CD4-positive, alpha-beta T cell treated with Interleukin-4 for 1 hour (primary cell): ENCODE results near the gene TNFRSF25.
"Not testable (repeated sequence)": the region's sequence is repeated elsewhere in the genome, so short reads cannot be mapped to it uniquely, and the experiment has no call there.

Experiments used
- DNase-seq, 2 donors: peaks; one replicate each; pipeline ENCODE4 v3.0.0-alpha.2; 2020 to 2022

TNFRSF25 gene

DNA sequence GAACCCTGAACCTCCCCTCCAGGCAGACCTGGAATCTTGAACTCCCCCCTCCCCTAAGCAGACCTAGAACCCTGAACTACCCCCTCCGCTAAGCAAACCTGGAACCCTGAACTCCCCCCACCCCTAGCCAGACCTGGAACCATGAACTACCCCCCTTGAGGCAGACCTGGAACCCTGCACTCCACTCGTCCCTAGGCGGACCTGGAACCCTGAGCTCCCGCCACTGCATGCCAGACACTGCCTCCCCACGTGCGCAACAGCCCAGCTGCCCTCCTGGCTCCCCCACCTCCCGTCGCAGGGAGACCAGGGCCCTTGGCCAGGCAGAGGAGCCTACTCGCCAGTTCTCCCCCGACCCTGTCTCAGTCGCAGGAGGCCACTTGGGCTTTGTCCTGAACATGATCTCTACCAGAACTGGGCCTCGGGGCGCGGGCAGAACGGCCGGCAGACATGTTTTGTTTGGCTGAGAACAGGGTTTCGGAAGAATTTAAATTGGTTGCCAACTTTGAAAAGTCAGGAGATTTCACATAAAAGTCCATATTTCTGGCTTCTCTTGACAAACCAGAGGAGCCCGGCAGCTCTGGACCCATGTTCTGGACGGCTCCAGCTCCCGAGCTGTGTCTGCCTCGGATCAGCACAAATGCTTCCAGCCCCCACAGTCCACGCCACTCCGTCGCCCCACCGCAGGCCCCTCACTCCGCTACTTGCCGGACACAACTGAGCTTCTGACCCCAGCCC, 34.7 kb upstream of the TNFRSF25 start:
- DNase-seq = no peak

DNA sequence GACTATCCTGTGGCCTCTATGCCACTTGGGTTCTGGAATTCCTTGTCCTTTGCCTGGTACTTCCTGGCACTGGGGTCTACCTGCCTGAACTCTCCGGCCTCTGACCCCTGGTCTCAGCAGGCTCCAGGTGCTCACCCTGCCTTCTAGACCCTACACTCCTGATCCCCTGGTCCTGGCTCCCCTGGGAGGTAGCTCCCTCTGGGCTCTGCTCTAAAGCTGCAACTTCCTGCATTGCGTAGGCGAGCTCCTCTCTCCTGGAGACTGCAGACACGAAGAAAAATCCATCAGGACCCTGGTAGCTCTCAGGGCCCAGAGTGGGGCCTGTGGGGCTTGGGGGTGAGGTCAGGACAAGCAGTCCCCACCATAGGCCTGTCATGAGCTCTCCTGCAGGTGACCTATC, 33.3 kb upstream of the TNFRSF25 start:
- no peak for DNase-seq

GRCh38 chr1:6498576-6499111, 32.7 kb upstream of the TNFRSF25 start:
- no peak for DNase-seq

DNA sequence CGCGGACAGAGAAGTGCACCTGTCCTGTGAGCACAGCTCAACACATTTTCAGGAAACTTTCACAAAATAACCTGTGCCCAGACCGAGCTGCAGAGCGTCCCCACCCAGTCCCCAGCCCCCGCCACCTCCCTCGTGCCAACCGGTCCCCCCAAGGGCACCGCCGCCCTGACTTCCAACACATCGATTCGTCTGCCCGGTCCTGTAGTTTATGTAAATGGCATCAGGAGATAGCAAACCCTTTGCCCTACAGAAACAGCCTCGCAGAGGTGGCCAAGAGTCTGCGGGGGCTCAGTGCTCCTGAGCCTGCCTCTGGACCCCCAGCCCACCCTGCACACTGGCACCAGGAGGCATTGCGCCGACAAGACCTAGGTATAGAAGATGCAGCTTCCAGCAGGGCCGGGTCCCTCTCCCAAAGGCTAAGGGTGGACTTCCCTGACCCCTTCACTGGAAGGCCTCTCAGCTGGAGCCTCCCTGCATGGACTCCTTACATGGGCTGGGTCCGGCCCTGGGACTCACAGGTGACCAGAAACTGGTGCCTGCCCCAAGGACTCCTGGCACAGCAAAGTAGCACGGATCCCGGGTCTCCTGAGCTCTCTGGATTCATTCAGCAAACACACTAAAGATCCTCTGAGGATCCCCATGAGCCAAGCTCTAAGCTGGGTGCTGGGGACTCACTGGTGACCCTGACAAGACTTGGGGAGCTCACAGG, 32.0 kb upstream of the TNFRSF25 start:
- DNase-seq = no peak

DNA sequence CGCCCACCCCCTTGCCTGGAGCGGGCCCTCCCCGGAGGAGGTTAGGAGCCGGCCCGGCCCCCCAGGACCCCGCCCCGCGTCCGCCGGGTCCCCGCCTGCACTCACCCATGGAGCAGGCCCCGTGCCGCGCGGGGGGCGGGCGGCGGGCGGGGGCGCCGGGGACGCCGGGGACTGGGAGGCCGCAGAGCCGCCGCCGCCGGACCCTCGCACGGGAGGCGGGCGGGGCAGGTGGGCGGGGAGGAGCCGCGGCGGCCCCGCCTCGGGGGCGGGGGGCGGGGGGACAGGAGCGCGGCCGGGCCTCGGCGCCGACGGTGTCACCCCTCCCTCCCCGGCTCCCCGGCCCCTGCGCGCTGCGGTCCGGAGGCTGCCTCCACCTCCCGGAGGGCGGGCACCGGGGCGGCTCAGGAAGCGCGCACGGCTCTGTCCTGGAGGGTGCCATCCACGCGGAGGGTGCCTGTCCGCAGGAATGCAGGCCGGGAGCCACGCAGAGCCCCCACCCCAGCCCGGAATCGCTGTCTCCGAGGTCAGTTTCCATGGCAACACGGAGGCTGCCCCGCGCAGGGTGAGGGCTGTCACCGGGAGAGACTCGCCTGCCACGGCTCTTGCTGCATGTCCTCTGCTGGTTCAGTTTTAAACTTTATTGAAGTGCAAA, 31.4 kb upstream of the TNFRSF25 start:
- peak; percentile 54 to 57 for DNase-seq

GRCh38 chr1:6496890-6497214, 30.9 kb upstream of the TNFRSF25 start:
- no peak for DNase-seq

DNA sequence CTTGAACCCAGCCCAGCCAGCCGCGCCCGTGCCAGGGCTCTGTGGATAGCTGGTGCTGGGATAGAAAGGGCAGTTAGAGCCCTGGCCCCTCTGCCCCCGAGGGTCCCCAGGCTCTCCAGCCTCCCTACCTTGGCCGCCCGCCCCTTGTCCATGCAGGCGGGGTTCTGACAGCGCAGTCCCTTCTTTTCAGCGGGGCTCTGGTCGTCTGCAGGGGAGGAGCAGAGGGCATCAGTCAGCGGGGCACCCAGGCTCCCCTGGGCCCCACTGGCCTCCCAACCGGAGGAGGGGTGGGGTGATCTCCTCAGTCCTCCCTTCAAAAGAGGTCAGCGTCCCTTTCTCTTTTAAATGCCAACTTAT, 30.4 kb upstream of the TNFRSF25 start:
- no peak for DNase-seq

DNA sequence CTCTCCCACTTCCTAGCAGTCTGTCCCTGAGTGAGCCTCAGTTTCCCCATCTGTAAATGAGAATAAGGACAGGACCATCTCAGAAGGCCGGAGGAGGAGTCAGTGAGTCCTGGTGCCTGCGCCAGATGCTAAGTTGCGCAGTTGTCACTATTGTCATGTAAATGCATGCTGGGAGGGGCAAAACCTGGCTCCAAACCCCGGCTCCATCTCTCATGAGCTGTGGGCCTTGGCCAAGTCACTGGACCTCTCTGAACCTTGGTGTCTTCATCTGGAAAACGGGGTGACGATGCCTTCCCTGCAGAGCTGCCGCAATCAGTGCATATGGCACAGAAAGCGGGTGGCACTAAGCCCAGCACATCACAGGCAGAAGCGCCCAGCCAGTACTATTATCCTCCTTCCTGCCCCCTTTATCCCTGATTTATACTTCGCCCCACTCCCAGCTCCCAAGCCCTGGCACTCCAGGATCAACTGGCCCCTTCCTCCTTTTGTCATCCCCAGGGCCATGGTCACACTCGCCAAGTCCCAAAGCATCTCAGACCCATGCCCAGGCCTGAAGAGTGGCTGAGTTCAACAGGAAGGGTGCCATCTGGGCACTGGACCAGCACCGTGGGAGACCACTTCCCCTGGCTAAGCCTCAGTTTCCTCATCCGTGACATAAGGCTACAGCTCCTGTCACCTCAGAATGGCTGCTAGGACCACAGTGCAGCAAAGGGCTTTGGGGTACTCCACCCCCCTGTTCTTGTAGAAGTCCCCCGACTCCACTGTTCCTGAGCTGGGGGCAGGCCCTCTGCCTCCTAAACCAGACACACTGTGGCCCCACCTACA, 29.8 kb upstream of the TNFRSF25 start:
- DNase-seq = no peak

- no peak for DNase-seq
Measured at GRCh38 chr1:6495041-6495441, 29.1 kb upstream of the TNFRSF25 start.

- no peak for DNase-seq
Measured at GRCh38 chr1:6494627-6495026, 28.7 kb upstream of the TNFRSF25 start.

GRCh38 chr1:6493834-6494223, 27.9 kb upstream of the TNFRSF25 start:
- not testable (repeated sequence) for DNase-seq

DNA sequence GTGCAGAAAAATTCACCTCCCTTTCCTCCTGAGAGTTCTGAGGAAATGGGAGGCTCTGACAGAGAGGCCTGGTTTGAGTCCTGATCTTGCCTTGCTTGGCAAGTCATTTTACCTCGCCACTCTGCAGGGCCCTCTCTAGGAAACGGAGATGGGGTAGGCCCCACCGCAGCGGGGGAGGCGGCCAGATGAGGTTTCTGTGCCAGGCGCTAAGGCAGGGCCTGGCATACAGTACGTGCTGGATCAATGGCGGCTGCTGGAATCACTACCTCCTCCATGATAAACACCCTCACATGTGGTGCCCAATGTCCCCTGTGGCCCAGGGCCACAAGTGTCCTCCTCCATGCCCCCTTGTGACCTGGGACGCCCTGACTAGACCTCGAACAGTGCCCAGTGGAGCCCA, 26.0 kb upstream of the TNFRSF25 start:
- DNase-seq = no peak

GRCh38 chr1:6491480-6491962, 25.5 kb upstream of the TNFRSF25 start, which contains the start of gene PLEKHG5:
PLEKHG5 (minus strand) TSS chr1:6491667; CDS start chr1:6477571, 14,096 bp downstream.
- DNase-seq = no peak

GRCh38 chr1:6491081-6491449, 25.1 kb upstream of the TNFRSF25 start:
- DNase-seq = no peak

DNA sequence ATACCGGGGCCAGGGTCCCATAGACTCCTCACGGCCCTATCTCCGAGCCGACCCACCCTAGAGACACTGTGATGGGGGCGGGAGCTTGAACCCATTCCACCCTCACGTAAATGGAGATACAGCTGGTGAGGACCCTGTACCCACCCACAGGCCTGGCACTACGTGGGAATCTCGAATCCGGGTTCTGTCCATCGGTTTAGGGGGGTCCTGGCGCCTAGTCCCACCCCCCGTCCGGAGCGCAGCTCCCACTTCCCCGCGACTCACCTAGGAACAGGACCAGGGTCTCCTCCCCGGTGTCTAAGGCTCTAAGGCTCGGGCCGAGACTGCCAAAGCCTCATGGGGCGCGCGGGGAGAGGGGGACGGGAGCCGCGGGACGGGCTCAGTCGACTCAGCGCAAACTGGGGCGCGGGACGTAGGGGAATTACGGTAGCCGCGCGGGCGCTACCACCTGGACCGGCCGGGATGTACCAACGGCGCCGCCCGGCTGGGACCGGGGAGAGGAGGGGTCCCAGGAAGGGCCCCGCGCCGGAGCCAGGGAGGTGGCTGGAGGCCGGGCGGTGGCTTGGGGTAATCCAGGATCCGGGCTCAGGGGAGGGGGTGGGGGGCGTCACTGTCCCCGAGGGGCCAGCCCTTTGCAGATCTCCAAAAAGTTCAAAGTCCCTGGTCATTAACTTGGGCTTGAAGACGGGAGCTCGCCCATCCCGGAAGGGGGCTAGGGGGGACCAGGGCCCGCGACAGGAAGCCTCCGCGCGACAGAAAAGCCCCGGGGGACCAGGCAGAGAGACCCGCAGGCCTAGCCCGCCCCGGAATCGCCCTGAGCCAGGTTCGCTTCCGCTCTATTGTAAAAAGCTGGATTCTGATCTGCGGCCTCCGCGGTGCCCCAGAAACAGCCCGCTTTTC, 24.5 kb upstream of the TNFRSF25 start:
- DNase-seq = peak; percentile 35 to 53

- DNase-seq = peak; percentile 78 to 79
Measured at GRCh38 chr1:6489799-6490180, 23.8 kb upstream of the TNFRSF25 start.

GRCh38 chr1:6489383-6489765, 23.4 kb upstream of the TNFRSF25 start:
- no peak for DNase-seq

DNA sequence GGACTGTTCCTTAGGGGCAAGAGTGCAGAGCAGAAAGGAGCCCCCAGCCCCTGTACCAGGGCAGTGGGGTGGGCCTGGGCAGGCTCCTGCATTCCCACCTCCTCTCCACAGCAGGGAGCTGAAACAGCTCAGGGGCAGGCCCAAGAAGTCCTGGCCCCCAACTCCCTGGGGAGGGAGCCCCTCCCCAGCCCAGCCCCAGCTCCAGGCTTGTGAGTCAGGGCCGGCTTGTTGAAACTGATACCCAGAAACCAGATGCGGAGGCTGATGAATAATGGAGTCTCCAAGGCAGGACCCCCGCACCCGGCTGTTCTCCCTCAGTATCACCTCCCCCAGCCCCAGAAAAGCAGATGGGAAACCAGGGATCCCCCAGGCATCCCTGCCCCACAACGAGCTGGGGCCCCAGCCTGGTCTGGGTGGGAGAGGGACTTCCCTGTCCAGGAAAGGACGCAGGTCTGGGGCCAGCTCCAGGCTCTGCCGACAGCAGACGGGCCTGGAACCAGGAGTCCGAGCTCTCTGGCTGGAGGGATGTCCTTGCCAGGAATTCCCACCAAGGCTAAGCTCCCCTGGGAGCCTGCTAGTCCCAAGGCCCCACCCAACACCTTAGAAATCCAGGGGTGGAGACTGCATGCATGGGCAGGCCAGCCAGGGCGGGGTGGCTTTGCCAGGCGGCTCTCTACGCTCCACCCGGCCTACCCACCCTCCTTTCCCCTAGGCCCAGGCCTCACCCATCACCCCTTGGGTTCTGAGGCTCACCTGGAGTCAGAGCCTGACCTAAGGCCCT, 22.8 kb upstream of the TNFRSF25 start:
- no peak for DNase-seq

DNA sequence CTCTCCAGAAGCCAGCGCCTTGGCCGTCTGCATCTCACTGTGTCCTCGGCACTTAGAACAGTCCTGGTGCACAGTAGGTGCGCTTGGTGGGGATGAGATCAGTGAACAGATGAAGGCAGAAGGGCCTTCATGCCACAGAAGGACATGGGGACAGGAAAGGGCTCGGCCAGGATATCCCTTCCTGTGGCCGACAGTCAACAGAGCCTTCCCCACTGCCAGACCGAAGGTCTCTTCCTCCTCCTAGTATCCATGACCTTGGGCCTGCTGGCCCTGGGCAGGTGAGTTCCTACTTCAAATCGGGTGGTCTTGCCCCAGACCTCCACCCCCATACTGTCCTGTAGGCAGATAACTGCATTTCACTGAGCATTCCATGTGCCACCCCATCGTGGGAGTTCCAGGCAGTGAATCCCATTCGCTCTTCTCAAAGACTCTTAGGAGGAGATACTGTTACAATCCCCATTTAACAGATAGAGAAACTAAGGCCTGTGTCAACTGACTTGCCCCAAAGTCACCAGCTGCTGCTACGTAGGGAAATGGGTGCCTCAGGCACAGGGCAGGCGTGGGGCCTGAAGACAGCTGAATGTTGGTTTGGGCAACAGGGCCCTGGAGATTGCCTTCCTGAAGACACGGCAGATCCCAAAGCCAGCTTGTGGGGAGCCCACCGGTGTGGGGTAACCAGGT, 22.0 kb upstream of the TNFRSF25 start:
- DNase-seq = no peak

DNA sequence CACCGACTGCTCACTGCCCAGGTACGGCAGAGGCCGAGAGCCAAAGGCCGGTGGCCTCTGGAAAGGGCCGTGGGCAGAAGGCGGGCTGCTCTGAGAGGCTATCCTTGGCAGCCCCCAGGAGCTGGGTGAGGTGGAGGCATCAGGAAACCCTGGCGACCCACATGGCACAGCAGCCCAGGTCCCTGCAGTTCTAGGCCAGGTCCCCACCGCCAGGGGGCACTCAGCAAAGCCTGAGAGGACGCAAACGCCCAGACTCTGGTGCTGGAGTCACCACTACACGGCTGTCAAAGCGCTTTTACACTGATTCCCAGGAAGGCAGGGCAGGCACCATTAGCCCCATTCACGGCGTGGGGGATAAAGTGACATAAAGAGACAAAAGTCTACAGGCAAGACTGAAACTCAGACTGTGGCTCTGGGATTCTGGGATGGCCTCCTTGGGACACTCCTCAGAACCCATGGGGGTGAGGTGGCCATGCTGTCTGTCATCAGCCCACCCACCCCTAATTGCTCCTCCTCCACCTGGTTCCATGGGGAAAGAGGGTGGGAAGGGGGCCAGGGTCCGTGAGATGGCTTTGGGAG, 20.5 kb upstream of the TNFRSF25 start:
- peak; percentile 83 to 84 for DNase-seq
